ENCODE data around the gene LDB2. TPM values are rescaled to one million over a fixed set of nuclear protein-coding genes. Genes with fewer than 3 reads are reported as not detected.

The LDB2 gene
- total and polyA plus RNA-seq, 2 donors from 2014 or later = 26.9 to 59.9 TPM

- H3K36me3 ChIP-seq (ENCODE audit: control insufficient read depth in 2 of 3, insufficient read depth in 3 of 3, low read length in 3 of 3) = no peaks in the 10 kb centered on the region
- no peak overlapping the region for H3K27ac ChIP-seq (ENCODE audit: low read depth in 2 of 2, low read length in 2 of 2)
- no peak for FAIRE-seq
- H3K4me3 ChIP-seq (ENCODE audit: low read length in 3 of 3) = no peak overlapping the region
- no peak for TF ChIP-seq CTCF (IDR thresholded peaks at IDR 0.05; ENCODE audit: borderline replicate concordance, extremely low read depth, insufficient read depth)
- peaks cover 0 to 2% (median 0%) of the 10 kb centered on the region in 3 donors for H3K4me1 ChIP-seq (ENCODE audit: control insufficient read depth in 2 of 3, insufficient read depth in 2 of 3, low read depth in 1 of 3, low read length in 3 of 3)
- intact Hi-C loops (cut with DNase I) = no loop called here
- no peaks in the 10 kb centered on the region for H3K9me3 ChIP-seq (ENCODE audit: control insufficient read depth in 2 of 3, insufficient read depth in 1 of 3, low read length in 3 of 3)
- H3K27me3 ChIP-seq (ENCODE audit: control insufficient read depth, insufficient read depth, low read length) = no peaks in the 10 kb centered on the region
- no peak overlapping the region for H3K9ac ChIP-seq (ENCODE audit: low read length in 3 of 3)
- no peak for DNase-seq
Observed at GRCh38 chr4:16492872-16493271, 405.6 kb downstream of the LDB2 start.

- FAIRE-seq (no peak), DNase-seq (peak in 3 of 5 donors; percentile 18 to 75 (median 74))
- no peaks in the 10 kb centered on the region for H3K4me1 ChIP-seq (ENCODE audit: control insufficient read depth in 2 of 3, insufficient read depth in 2 of 3, low read depth in 1 of 3, low read length in 3 of 3)
- no peaks in the 10 kb centered on the region for H3K27me3 ChIP-seq (ENCODE audit: control insufficient read depth, insufficient read depth, low read length)
- no peak overlapping the region for H3K27ac ChIP-seq (ENCODE audit: low read depth in 2 of 2, low read length in 2 of 2)
- intact Hi-C loops (cut with DNase I) = no loop called here
- no peaks in the 10 kb centered on the region for H3K9me3 ChIP-seq (ENCODE audit: control insufficient read depth in 2 of 3, insufficient read depth in 1 of 3, low read length in 3 of 3)
- no peaks in the 10 kb centered on the region for H3K36me3 ChIP-seq (ENCODE audit: control insufficient read depth in 2 of 3, insufficient read depth in 3 of 3, low read length in 3 of 3)
- no peak for TF ChIP-seq CTCF (IDR thresholded peaks at IDR 0.05; ENCODE audit: borderline replicate concordance, extremely low read depth, insufficient read depth)
- H3K9ac ChIP-seq (ENCODE audit: low read length in 3 of 3) = no peak overlapping the region
- no peak overlapping the region for H3K4me3 ChIP-seq (ENCODE audit: low read length in 3 of 3)
Observed at GRCh38 chr4:16489226-16489625, 409.2 kb downstream of the LDB2 start.

- TF ChIP-seq CTCF (IDR thresholded peaks at IDR 0.05; ENCODE audit: borderline replicate concordance, extremely low read depth, insufficient read depth) = no peak
- H3K9me3 ChIP-seq (ENCODE audit: control insufficient read depth in 2 of 3, insufficient read depth in 1 of 3, low read length in 3 of 3) = no peaks in the 10 kb centered on the region
- H3K27ac ChIP-seq (ENCODE audit: low read depth in 2 of 2, low read length in 2 of 2) = no peak overlapping the region
- no peaks in the 10 kb centered on the region for H3K36me3 ChIP-seq (ENCODE audit: control insufficient read depth in 2 of 3, insufficient read depth in 3 of 3, low read length in 3 of 3)
- no peak for DNase-seq
- FAIRE-seq = no peak
- H3K4me3 ChIP-seq (ENCODE audit: low read length in 3 of 3) = no peak overlapping the region
- no peak overlapping the region for H3K9ac ChIP-seq (ENCODE audit: low read length in 3 of 3)
- H3K27me3 ChIP-seq (ENCODE audit: control insufficient read depth, insufficient read depth, low read length) = no peaks in the 10 kb centered on the region
- H3K4me1 ChIP-seq (ENCODE audit: control insufficient read depth in 2 of 3, insufficient read depth in 2 of 3, low read depth in 1 of 3, low read length in 3 of 3) = no peaks in the 10 kb centered on the region
- intact Hi-C loops (cut with DNase I) = no loop called here
Observed at GRCh38 chr4:16488084-16488483, 410.4 kb downstream of the LDB2 start.

- FAIRE-seq = no peak
Observed at GRCh38 chr4:16484711-16485110, 413.7 kb downstream of the LDB2 start.

More at GRCh38 chr4:16484711-16485110, 413.7 kb downstream of the LDB2 start:
- H3K4me3 ChIP-seq (ENCODE audit: low read length in 3 of 3) = no peak overlapping the region
- H3K27ac ChIP-seq (ENCODE audit: low read depth in 2 of 2, low read length in 2 of 2) = no peak overlapping the region
- no peaks in the 10 kb centered on the region for H3K36me3 ChIP-seq (ENCODE audit: control insufficient read depth in 2 of 3, insufficient read depth in 3 of 3, low read length in 3 of 3)
- no peak overlapping the region for H3K9ac ChIP-seq (ENCODE audit: low read length in 3 of 3)
- peaks cover 0 to 4% (median 0%) of the 10 kb centered on the region in 3 donors for H3K4me1 ChIP-seq (ENCODE audit: control insufficient read depth in 2 of 3, insufficient read depth in 2 of 3, low read depth in 1 of 3, low read length in 3 of 3)
- TF ChIP-seq CTCF (IDR thresholded peaks at IDR 0.05; ENCODE audit: borderline replicate concordance, extremely low read depth, insufficient read depth) = no peak
- DNase-seq = no peak
- no peaks in the 10 kb centered on the region for H3K27me3 ChIP-seq (ENCODE audit: control insufficient read depth, insufficient read depth, low read length)
- intact Hi-C loops (cut with DNase I) = no loop called here
- H3K9me3 ChIP-seq (ENCODE audit: control insufficient read depth in 2 of 3, insufficient read depth in 1 of 3, low read length in 3 of 3) = no peaks in the 10 kb centered on the region

Data from kidney (tissue), 14 donors.